HG02763 (cell line): ENCODE data around the gene B4GALNT4.
"Not testable (repeated sequence)": the region's sequence is repeated elsewhere in the genome, so short reads cannot be mapped to it uniquely, and the experiment has no call there.

Experiments used
- ATAC-seq: cut with Tn5 transposase; IDR thresholded peaks from one replicate; pipeline ENCODE4 v1.9.1; 2021; ENCODE audit warnings: mild to moderate bottlenecking, moderate library complexity; ENCODE audit not compliant: unreplicated experiment

Gene B4GALNT4

DNA sequence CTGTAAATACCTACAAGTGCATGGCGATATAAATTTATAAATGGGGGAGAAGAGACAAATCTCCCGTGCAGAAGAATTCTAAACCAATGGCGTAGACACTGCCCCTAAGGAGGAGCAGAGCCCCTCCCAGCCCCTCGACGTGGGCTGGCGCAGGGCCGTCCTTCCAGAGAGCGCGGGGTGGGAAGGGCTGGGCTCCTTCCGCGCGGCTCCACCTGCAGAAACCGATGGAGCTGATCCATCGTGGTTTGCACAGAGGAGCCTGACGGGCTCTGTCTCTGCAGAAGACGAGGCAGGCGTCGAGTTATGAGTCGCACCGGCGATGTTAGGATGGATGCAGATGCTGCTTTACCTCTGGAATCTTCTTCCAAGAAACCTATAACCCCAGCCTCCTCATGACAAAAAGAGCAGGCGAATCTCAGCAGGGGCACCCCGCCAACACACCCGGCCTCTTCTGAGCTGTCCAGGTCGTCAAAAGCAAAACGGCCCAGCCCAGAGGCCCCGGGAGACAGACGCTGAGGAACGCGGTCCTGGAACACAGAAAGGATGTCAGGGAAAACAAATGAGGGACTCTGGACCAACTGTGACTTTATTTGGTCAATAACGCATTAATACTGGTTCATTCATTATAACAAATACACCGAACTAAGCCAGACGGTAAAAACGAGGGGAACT, 11.0 kb upstream of the B4GALNT4 start:
- no peak for ATAC-seq

GRCh38 chr11:359181-359714, 10.1 kb upstream of the B4GALNT4 start:
- no peak for ATAC-seq

DNA sequence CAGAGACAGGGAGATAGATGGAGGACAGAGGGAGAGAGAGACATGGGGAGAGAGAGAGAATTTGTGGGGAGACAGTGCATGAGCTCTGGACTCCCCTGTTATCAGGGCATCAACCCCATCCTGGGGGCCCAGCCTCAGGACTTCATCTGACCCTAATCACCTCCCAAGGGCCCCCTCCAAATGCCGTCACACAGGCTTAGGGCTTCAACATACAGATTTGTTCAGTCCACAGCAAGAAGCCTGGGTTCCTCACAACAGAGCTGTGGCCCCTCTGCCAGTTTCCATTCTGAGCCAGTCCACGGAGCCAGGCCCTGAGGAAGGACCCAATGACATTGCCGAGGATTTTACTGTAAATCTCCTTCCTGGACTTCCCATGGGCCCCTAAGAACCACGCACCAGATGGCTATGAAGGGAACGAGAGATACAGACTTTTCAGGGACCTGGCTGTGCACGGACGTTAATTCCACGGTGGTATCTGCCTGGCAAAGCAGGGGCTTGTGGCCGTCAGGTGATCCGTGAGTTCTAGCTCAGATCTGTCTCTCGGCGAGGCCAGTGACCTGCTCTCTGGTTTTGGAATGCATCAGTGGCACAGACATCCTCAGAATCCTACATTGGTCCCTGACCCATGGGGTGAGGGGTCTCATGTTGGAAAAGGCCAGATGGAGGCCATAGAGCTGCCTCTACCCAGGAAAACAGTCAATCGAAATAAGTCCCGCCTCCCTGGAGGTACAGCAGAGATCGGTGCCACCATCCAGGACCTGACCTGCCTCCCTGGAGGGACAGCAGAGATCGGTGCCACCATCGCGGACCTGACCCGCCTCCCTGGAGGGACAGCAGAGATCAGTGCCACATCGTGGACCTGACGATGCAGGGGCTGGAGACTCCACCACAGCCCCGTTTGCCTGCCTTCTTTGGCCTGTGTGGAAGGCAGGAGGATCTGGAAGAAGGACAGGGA, 8.7 kb upstream of the B4GALNT4 start:
- ATAC-seq = no peak

DNA sequence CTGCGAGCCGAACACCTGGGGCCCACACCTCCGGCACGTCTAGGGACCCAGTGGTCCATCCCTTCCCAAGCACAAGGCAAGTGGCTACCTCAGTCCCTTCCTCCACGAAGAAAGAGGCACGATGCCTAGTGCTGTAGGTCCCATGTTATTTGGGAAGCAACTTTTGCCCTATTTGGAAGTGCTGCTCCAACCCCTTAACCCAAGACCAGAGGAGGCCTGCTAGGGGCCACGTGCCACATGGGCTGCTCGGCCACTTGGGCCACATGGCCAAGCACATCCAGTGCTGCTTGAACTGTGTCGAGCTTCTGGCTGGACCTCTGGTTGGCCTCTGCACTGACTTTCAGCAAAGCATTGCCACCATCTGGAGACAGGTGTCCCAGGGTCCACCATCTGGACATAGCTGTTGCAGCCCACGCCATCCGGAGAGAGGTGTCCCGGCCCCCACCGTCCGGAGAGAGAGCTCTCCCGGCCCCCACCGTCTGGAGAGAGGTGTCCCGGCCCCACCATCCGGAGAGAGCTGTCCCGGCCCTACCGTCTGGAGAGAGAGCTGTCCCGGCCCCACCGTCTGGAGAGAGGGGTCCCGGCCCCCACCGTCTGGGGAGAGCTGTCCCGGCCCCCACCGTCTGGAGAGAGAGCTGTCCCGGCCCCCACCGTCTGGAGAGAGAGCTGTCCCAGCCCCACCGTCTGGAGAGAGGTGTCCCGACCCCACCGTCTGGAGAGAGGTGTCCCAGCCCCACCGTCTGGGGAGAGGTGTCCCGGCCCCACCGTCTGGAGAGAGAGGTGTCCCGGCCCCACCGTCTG, 6.5 kb upstream of the B4GALNT4 start:
- no peak for ATAC-seq

DNA sequence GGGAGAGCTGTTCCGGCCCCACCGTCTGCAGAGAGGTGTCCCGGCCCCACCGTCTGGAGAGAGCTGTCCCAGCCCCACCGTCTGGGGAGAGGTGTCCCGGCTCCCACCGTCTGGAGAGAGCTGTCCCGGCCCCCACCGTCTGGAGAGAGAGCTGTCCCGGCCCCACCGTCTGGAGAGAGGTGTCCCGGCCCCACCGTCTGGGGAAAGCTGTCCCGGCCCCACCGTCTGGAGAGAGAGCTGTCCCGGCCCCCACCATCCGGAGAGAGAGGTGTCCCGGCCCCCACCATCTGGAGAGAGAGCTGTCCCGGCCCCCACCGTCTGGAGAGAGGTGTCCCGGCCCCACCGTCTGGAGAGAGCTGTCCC, 5.9 kb upstream of the B4GALNT4 start:
- not testable (repeated sequence) for ATAC-seq

GRCh38 chr11:363948-364761, 5.1 kb upstream of the B4GALNT4 start:
- ATAC-seq = no peak

DNA sequence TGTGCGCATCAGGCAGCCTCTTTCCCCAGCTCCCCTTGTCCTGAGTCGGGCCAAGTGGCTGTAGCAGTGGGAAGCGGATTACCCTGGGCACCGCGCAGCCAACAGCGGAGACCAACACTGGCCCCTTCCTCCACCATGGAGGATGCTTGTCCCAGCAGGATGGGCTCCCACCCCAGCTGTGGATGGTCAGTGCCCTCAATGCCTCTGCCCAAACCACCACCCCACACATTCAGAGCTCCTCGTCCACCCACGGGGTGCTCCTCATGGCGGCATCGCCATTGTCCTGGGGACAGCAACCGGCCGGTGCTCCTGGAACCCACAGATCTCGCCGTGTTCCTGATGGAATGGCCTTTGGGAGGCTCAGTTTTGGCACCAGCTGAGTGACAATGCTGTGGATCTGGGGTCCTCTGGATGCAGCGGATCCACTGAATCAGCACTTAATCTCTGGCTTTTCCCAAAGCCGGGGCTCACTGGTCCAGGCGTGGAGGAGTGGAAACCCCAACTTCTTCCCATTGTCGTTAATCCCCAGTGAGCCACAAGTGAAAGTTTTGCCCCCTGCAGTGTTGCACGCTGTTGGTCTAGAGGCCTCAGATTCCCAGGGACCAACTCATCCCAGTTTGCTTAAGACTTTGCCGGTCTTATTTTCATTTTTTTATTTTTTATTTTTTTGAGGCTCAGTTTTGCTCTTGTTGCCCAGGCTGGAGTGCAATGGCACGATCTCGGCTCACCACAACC, 4.1 kb upstream of the B4GALNT4 start:
- no peak for ATAC-seq

DNA sequence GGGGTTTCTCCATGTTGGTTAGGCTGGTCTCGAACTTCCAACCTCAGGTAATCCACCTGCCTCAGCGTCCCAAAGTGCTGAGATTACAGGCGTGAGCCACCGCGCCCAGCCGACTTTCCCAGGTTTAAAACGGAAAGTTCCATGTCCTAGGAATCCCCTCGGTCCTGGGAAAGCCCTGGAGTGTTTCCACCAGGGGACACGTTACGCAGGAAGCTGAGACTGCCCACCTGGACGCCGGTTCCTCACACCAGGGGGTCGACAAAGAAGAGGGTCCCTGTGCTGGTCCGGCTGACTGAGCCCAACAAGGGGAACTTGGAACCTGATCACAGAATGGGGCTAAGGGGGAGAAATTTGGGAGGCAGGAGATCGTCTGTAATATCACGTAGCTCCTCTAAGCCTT, 3.5 kb upstream of the B4GALNT4 start:
- no peak for ATAC-seq

DNA sequence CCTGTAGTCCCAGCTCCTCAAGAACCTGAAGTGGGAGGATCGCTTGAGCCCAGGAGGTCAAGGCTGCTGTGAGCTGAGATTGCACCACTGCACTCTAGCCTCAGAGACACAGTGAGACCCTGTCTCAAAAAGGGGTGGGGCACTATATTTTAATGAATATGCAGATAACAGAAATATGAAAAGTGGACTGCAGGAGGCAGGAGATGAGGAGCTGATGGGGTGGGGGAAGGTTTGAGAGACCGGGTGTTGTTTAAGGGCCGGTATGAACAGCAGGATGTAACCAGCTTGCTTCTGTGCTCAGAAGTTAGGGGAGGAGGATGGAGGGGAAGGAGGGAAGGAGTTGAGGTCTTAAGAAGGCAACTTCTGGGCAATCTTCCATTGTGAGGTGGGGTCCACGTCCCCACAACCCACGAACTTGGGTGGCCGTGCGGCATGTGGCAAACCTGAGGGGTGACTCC, 1.3 kb upstream of the B4GALNT4 start:
- no peak for ATAC-seq

DNA sequence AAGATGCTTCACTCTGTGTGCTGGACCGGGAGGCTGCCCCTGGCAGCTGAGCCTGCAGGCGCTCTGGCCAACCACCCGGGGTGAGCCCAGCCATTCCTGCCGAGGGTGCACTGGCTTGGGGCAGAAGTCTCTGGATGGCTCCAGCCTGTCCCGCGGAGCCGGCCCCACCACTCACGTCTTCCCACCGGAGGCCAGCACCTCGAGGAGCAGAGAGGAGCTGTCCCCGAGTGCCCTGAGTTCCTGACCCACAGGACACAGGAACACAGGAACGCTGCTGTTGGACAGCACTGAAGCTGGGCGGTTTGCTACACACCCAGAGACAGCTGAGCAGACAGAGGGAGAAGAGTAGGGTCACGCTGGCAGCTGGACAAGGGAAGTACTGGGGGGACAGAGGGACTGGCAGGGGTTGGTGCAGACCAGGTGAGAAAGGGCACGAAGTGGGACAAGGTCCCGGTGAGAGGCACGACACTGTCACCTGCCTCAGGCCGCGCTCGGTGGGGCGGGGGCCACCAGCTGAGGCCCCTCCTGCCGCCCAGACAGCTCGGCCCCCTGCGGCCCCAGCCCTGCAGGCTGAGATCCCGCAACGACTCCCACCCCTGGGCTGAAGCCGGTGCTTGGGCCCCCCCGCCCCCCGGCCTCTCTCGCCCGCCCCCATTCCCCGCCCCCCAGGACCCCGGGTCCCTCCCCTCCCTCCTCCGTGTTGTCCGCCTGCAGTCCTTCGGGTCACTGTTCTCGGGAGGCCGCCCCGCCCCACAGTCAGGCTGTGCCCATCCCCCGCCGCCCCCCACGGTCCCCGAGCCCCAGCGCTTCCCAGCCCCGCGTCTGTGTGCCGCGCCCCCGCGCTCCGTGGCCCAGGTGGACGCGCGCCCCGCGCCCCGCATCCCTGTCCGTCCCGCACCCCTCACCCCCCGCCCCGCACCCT, 624 bp upstream of the B4GALNT4 start:
- no peak for ATAC-seq

- no peak for ATAC-seq
These were observed 1.0 kb downstream of the B4GALNT4 start for GRCh38 chr11:370070-370941.

DNA sequence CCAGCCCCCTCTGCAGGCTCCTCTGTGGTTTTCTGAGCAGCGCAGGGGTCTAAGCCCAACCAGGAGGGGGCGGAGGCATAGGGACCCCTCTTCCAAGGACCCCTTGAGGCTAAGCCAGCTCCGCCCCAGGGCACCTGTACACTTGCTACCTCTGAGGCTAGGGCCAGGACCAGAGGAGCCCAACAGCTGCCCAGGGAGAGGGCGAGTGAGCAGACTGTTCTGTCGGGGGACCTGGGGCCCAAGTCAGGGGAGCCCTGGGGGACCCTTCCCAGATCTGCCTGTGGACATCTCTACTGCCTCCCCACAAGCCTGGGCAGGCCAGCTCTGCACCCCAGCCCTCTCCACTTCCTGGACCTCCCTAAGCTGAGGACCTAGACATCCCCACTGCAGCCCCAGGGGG, 1.8 kb downstream of the B4GALNT4 start:
- no peak for ATAC-seq

DNA sequence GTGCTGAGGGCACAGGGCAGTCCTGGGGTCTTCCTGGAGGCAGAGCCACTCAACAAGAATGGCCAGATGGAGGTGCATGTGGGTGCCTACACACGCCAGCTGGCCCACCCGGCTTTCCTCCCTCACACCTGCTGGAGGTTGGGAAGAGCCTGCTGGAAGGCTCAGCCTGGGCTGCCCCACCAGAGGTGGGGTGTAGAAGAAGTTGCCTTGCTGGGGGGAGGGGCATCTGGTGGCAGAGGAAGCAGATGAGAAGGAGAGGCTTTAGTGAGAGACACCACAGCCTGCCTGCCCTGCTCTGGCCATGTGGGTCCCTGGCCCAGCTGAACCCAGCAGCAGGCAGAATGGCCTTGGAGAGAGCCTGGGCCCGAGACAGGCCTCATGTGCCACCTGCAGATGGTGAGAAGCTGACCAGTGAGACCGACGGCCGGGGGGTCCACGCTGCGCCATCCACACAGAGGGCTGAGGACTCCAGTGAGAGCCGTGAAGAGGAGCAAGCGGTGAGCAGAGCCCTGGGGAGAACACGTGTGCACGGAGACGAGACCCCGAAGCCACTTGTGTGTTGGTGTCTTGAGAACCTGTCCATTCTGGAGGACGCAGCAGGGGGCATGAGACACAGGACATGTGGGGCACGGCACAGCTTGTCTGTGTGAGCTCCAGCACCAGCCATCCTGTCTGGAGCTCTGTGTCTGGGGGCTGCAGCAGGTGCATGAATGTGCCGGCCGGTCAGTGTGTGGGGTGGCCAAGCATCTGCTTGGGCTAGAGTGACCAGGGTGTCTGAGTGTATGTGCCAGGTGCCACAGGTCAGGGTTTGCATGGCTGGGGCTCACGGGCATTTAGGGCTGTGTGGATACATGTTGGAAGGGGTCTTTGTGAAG, 2.7 kb downstream of the B4GALNT4 start:
- ATAC-seq = no peak

DNA sequence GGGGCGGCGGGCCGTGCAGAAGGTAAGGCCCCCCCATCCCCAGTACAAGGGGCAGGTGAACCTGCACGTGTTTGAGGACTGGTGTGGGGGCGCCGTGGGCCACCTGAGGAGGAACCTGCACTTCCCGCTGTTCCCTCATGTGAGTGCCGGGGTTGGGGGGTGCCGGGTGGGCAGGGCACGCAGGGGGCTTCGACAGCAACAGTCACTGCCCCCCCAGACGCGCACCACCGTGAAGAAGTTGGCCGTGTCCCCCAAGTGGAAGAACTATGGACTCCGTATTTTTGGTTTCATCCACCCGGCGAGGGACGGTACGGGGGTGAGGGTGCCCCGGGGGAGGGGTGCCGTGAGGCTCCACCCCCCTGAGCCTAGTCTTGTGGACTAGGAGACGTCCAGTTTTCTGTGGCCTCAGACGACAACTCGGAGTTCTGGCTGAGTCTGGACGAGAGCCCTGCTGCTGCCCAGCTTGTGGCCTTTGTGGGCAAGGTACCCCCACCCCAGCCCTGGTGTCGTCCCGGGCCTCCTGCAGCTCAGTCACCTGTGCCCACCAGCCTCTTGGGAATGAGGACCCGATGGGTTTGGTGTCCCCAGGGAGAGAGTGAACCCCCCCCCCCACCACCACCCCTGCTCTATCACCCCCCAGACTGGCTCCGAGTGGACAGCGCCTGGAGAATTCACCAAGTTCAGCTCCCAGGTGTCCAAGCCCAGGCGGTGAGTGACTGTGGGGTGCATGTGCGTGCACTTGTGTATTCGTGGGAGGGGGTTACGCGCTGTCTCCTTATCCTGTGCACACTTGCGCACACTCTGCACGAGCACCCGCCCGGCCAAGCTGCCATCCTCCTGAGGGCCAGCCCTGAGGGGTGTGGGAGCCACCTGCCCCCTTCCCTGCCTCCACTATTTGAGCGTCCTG, 3.8 kb downstream of the B4GALNT4 start:
- no peak for ATAC-seq

GRCh38 chr11:373716-374551, 4.6 kb downstream of the B4GALNT4 start:
- no peak for ATAC-seq
